BJ (cell line): Measurements from ENCODE around the gene SLCO4A1. TPM values are rescaled to one million over a fixed set of nuclear protein-coding genes. Genes with fewer than 3 reads are reported as not detected.

Experiments used
- CTCF ChIA-PET: fragments of 350-600 bp; formaldehyde crosslinking; extraction: SDS; loops from one replicate; lab custom pipeline; 2021; ENCODE audit warnings: antibody characterized with exemption, inconsistent platforms; lab: Yijun Ruan, JAX
- POLR2A ChIA-PET: fragments of 300-600 bp; sonication (Branson Sonifier 250); formaldehyde crosslinking; extraction: SDS; loops from one replicate; lab custom pipeline; 2021; ENCODE audit warnings: antibody characterized with exemption; lab: Charles Lee
- DNase-seq: peaks from one replicate; pipeline ENCODE4 v3.0.0-alpha.2; 2011; ENCODE audit warnings: low read depth
- H3K27me3 ChIP-seq: 2 replicates; pipeline ENCODE4 v1.6.0; 2011; ENCODE audit warnings: low read length; ENCODE audit not compliant: control insufficient read depth, insufficient read depth
- H3K36me3 ChIP-seq: 2 replicates; pipeline ENCODE4 v1.5.1; 2011; ENCODE audit warnings: low read length; ENCODE audit not compliant: control insufficient read depth, insufficient read depth
- H3K4me3 ChIP-seq: 2 replicates; pipeline ENCODE4 v1.5.1; 2011; ENCODE audit warnings: low read depth, mild to moderate bottlenecking, control low read depth, low read length
- polyA plus RNA-seq: library from polyadenylated mRNA; depleted of rRNA; stranded (reverse); fragments of >200 nt; gene quantifications from 2 replicates; pipeline ENCODE4 v1.2.3, GENCODE V29; 2011
- TF ChIP-seq, protein P1 (sequence below): IDR thresholded peaks from 2 replicates; pipeline ENCODE4 v1.5.1; 2011; ENCODE audit warnings: low read depth, mild to moderate bottlenecking, control low read depth, inconsistent platforms, low read length, moderate library complexity; ENCODE audit not compliant: insufficient read depth

The SLCO4A1 gene
- polyA plus RNA-seq, 1 experiment: 0.15 TPM

DNA sequence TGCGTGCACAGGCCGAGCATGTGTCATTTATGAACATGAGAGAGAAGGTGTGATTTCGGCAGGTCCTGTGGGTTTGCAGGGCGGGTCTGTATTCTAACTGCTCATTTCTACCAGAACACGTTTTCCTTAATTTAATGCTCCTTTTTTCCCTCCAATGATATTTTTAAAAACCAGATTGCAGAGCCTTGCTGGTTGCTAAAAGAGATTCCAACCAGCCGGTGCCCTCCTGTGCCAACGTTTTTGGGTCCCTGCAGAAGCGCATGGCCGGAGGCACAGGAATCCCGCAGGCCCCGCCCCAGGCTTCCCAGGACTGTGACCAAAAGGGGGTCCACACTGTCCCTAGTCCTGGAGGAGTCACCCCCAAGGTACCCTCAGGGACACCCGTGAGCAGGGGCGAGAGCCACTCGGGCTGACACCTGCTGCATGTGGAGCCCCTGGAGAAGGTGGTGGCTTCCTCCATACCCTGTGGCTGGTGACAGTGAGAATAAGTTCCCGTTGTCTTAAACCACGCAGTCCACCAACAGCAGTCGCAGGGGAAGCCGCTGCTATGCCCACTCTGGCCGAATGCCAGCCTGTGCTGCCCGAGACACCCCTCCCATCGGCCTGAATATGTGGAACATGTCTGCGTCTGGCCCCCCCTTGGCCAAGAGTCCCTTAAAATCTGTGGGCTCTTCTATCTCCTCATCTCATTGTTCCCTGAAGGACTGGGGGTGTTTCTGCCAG lies 50.7 kb downstream of the SLCO4A1 start:
- ChIA-PET CTCF (no interaction called here), POLR2A (no interaction called here)
- no peak for DNase-seq
- no peak overlapping the region for H3K4me3 ChIP-seq
- H3K36me3 ChIP-seq: no peaks in the 10 kb centered on the region
- TF ChIP-seq, protein P1, sequence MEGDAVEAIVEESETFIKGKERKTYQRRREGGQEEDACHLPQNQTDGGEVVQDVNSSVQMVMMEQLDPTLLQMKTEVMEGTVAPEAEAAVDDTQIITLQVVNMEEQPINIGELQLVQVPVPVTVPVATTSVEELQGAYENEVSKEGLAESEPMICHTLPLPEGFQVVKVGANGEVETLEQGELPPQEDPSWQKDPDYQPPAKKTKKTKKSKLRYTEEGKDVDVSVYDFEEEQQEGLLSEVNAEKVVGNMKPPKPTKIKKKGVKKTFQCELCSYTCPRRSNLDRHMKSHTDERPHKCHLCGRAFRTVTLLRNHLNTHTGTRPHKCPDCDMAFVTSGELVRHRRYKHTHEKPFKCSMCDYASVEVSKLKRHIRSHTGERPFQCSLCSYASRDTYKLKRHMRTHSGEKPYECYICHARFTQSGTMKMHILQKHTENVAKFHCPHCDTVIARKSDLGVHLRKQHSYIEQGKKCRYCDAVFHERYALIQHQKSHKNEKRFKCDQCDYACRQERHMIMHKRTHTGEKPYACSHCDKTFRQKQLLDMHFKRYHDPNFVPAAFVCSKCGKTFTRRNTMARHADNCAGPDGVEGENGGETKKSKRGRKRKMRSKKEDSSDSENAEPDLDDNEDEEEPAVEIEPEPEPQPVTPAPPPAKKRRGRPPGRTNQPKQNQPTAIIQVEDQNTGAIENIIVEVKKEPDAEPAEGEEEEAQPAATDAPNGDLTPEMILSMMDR: no peak
- no peaks in the 10 kb centered on the region; the same call in 1 of the 2 replicates for H3K27me3 ChIP-seq

DNA sequence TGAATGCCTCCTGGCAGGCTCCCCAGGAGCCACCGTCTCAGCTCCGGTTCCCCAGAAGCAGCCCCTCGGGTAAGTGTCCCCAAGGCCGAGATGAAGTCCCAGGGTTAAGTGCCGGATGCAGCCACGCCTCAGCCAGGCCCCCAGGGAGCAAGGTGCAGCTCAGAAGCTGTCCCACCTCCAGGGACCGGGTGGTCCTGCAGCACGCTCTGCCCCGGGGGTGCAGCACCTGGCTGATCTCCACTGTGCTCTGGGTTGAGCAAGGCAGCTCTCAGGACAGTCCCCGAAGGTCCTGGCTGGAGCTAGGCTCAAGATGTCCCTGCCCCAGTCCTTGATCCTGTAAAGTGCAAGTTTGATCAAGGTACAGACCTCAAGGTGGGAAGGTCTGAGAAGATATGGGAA lies 51.2 kb downstream of the SLCO4A1 start:
- TF ChIP-seq, protein P1: no peak
- CTCF ChIA-PET: interaction anchor here (1.1 kb wide), 1 partner anchor 10 kb away, joined by 3 read pairs; no protein-coding TSS in a partner anchor
- no peak for DNase-seq
- Histone ChIP-seq H3K27me3 (no peaks in the 10 kb centered on the region; the same call in 1 of the 2 replicates), H3K36me3 (no peaks in the 10 kb centered on the region), H3K4me3 (no peak overlapping the region)
- POLR2A ChIA-PET: no interaction called here

DNA sequence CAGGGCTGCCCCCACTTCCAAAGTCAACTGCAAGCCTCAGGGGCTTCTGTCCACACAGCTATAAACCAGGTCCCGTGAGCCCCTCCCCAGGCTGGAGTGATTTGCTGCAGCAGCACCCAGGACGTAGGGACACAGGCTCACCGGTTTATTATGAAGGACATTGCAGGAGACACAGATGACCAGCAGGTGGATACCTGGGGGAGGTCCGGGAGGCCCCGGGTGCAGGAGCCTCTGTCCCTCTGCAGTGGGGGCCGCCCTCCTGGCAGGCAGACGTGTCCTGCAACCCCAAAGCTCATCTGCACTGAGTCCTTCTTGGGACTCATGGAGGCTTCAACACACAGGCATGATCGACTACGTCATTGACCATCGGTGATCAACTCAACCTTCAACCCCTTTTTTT lies 51.8 kb downstream of the SLCO4A1 start:
- Histone ChIP-seq H3K4me3 (no peak overlapping the region), H3K36me3 (no peaks in the 10 kb centered on the region), H3K27me3 (no peaks in the 10 kb centered on the region; the same call in 1 of the 2 replicates)
- ChIA-PET POLR2A (no interaction called here), CTCF (interaction anchor here (0.9 to 1.1 kb wide), 2 partner anchors 9 to 97 kb away, joined by 3 to 4 read pairs; no protein-coding TSS in a partner anchor)
- TF ChIP-seq, protein P1: no peak
- DNase-seq: no peak

DNA sequence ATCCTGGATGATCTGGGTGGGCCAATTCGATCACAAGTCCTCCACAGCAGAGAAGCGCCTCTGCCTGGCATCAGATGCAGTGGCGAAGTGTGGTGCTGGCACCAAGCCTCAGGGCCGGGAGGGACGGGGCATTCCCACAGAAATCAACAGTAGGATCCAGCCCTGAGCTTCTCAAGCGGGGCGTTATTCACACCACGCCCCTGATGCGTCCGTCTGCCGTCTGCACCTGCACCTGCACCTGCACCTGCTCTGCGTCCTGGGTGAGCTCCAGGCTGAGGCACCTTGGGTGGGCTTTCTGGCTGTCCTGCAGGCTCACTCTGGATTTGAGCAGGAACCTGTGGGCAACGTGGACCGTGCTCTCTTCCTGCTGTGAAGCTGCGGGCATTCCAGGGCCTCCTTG lies 52.6 kb downstream of the SLCO4A1 start:
- POLR2A ChIA-PET: no interaction called here
- TF ChIP-seq, protein P1: no peak
- CTCF ChIA-PET: interaction anchor here (0.9 kb wide), 2 partner anchors 9 to 97 kb away, joined by 3 to 4 read pairs; no protein-coding TSS in a partner anchor
- Histone ChIP-seq H3K27me3 (no peaks in the 10 kb centered on the region; the same call in 1 of the 2 replicates), H3K36me3 (no peaks in the 10 kb centered on the region), H3K4me3 (no peak overlapping the region)
- DNase-seq: no peak
